UCSD-AML1 (cell line): ENCODE results near the gene ITFG1.

ENCODE experiments used
- DNase-seq: peaks from one replicate; lab custom pipeline; 2025; ENCODE audit not compliant: unreplicated experiment; lab: John Stamatoyannopoulos, UW

Gene ITFG1

DNA sequence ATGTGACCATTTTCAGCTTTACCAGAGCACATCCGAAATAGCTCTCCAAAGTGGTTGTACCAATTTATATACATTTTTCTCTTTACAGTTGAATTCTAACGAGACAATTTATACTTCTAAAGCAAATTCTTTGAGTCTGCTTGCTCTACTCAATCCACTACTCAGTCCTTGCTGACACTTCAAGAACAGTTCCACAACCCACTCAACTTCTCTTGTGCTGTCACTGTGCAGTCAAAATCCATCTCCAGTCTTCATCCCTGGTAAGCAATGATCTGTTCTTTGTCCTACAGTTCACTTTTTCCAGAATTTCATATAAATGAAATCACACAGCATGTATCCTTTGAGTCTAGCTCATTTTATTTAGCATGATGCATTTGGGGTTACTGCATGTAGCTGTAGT, 347.7 kb downstream of the ITFG1 start:
- DNase-seq, result no peak

DNA sequence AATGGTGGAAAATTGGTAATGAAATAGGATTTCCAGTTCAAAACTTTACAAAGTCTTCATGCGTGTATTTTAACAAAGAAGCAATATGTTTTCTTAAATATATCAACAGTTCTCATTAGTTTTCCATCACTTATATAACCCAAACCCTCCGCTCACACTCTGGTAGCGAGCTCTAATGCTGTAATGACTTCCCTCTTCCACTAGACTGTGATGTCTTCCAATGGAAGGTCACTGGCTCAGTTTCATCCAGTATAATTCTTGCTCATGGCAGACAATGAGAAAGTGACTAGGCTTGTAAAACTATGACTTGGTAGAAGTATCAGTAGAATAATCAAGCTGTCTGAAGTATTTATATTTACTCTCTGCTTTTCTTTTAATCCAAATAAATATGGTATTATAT, 349.9 kb downstream of the ITFG1 start:
- no peak for DNase-seq

DNA sequence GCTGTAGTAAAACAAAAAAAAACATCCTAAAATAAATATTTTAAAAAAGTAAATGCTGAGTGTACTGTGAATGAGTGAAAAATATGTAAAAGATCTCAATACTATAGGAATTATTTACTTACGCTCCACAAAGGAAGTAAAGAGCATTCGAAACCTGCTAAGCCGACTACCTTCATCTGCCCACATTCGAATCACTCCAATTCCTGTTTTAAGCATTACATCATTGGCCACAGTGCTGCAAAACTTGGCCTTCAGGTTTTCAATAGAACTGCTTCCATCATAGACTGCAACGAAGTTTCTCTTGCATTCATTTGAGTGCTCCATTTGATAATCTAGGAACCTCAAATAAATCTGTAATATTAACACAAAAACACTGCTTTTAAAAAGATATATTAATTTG, 351.5 kb downstream of the ITFG1 start:
- DNase-seq, result no peak
